Measurements from ENCODE around the gene ZBTB12. TPM values are rescaled to one million over a fixed set of nuclear protein-coding genes. Genes with fewer than 3 reads are reported as not detected.
A peak's percentile ranks its signal among the peaks of the same experiment; 100 is the strongest.

Gene ZBTB12
- total RNA-seq, 2 experiments from 2014 or later = 0.28 to 0.33 TPM

- TF ChIP-seq, protein P1, sequence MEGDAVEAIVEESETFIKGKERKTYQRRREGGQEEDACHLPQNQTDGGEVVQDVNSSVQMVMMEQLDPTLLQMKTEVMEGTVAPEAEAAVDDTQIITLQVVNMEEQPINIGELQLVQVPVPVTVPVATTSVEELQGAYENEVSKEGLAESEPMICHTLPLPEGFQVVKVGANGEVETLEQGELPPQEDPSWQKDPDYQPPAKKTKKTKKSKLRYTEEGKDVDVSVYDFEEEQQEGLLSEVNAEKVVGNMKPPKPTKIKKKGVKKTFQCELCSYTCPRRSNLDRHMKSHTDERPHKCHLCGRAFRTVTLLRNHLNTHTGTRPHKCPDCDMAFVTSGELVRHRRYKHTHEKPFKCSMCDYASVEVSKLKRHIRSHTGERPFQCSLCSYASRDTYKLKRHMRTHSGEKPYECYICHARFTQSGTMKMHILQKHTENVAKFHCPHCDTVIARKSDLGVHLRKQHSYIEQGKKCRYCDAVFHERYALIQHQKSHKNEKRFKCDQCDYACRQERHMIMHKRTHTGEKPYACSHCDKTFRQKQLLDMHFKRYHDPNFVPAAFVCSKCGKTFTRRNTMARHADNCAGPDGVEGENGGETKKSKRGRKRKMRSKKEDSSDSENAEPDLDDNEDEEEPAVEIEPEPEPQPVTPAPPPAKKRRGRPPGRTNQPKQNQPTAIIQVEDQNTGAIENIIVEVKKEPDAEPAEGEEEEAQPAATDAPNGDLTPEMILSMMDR (IDR thresholded peaks at IDR 0.05) = peak; percentile 84
- Mint-ChIP-seq H3K27ac (no peak overlapping the region), H3K27me3 (no peaks in the 10 kb centered on the region), H3K4me1 (ENCODE audit: low read depth) (no peaks in the 10 kb centered on the region), H3K36me3 (ENCODE audit: low read depth) (peaks cover 85% of the 10 kb centered on the region), H3K4me3 (no peak overlapping the region), H3K9me3 (no peaks in the 10 kb centered on the region)
- no peak overlapping the region for H3K27ac ChIP-seq (ENCODE audit: low read depth in 1 of 2, low read length in 2 of 2)
- ChIA-PET CTCF (interaction anchor here (1.0 to 1.6 kb wide), 3 partner anchors 10 to 237 kb away, joined by 3 read pairs; no protein-coding TSS in a partner anchor), POLR2A (no interaction called here)
- no peaks in the 10 kb centered on the region for H3K9me3 ChIP-seq (ENCODE audit: control insufficient read depth in 1 of 2, insufficient read depth in 1 of 2, low read length in 2 of 2)
- peaks cover 83% of the 10 kb centered on the region for H3K36me3 ChIP-seq (ENCODE audit: insufficient read depth, low read length)
- intact Hi-C loops (cut with DNase I, micrococcal nuclease) = loop anchor here in 1 of 2 experiments (1.0 kb wide), 1 partner anchor 208 kb away; no protein-coding TSS in a partner anchor
- H3K4me3 ChIP-seq (ENCODE audit: low read length) = no peak overlapping the region
- H3K4me1 ChIP-seq (ENCODE audit: insufficient read depth, low read length) = peaks cover 8% of the 10 kb centered on the region
- peak; percentile 70 for ATAC-seq (ENCODE audit: poor library complexity)
- DNase-seq = peak; percentile 40 to 72 (median 52)
- H3K27me3 ChIP-seq (ENCODE audit: control insufficient read depth in 1 of 2, insufficient read depth in 2 of 2, low read length in 2 of 2) = no peaks in the 10 kb centered on the region
Observed at GRCh38 chr6:31888276-31889258, 13.3 kb downstream of the ZBTB12 start.

GRCh38 chr6:31887173-31888007 lies 14.5 kb downstream of the ZBTB12 start:
- ATAC-seq (ENCODE audit: poor library complexity) (no peak), DNase-seq (no peak)
- peaks cover 85% of the 10 kb centered on the region for H3K36me3 Mint-ChIP-seq (ENCODE audit: low read depth)
- Histone ChIP-seq H3K27ac (ENCODE audit: low read depth in 1 of 2, low read length in 2 of 2) (no peak overlapping the region), H3K36me3 (ENCODE audit: insufficient read depth, low read length) (peaks cover 83% of the 10 kb centered on the region), H3K4me1 (ENCODE audit: insufficient read depth, low read length) (peaks cover 8% of the 10 kb centered on the region), H3K4me3 (ENCODE audit: low read length) (no peak overlapping the region), H3K27me3 (ENCODE audit: control insufficient read depth in 1 of 2, insufficient read depth in 2 of 2, low read length in 2 of 2) (no peaks in the 10 kb centered on the region), H3K9me3 (ENCODE audit: control insufficient read depth in 1 of 2, insufficient read depth in 1 of 2, low read length in 2 of 2) (no peaks in the 10 kb centered on the region)
- no peaks in the 10 kb centered on the region for H3K4me1 Mint-ChIP-seq (ENCODE audit: low read depth)
- H3K27me3 Mint-ChIP-seq = no peaks in the 10 kb centered on the region
- no peak overlapping the region for H3K4me3 Mint-ChIP-seq
- intact Hi-C loops (cut with DNase I, micrococcal nuclease) = loop anchor here in 1 of 2 experiments (1.0 kb wide), 1 partner anchor 207 kb away; no protein-coding TSS in a partner anchor
- H3K9me3 Mint-ChIP-seq = no peaks in the 10 kb centered on the region
- ChIA-PET CTCF (interaction anchor here (0.7 kb wide), 1 partner anchor 307 kb away, joined by 3 read pairs; no protein-coding TSS in a partner anchor), POLR2A (no interaction called here)
- H3K27ac Mint-ChIP-seq = no peak overlapping the region
- TF ChIP-seq, protein P1 (IDR thresholded peaks at IDR 0.05) = no peak

- Mint-ChIP-seq H3K4me3 (no peak overlapping the region), H3K27me3 (no peaks in the 10 kb centered on the region), H3K36me3 (ENCODE audit: low read depth) (peaks cover 84% of the 10 kb centered on the region), H3K4me1 (ENCODE audit: low read depth) (no peaks in the 10 kb centered on the region), H3K9me3 (no peaks in the 10 kb centered on the region), H3K27ac (peak overlapping the region; percentile 11)
- DNase-seq = no peak
- peaks cover 79% of the 10 kb centered on the region for H3K36me3 ChIP-seq (ENCODE audit: insufficient read depth, low read length)
- no peaks in the 10 kb centered on the region for H3K27me3 ChIP-seq (ENCODE audit: control insufficient read depth in 1 of 2, insufficient read depth in 2 of 2, low read length in 2 of 2)
- intact Hi-C loops (cut with DNase I, micrococcal nuclease) = no loop called here
- TF ChIP-seq, protein P1 (IDR thresholded peaks at IDR 0.05) = no peak
- ChIA-PET CTCF (no interaction called here), POLR2A (no interaction called here)
- H3K4me3 ChIP-seq (ENCODE audit: low read length) = no peak overlapping the region
- no peak overlapping the region for H3K27ac ChIP-seq (ENCODE audit: low read depth in 1 of 2, low read length in 2 of 2)
- H3K9me3 ChIP-seq (ENCODE audit: control insufficient read depth in 1 of 2, insufficient read depth in 1 of 2, low read length in 2 of 2) = no peaks in the 10 kb centered on the region
- H3K4me1 ChIP-seq (ENCODE audit: insufficient read depth, low read length) = peaks cover 8% of the 10 kb centered on the region
- no peak for ATAC-seq (ENCODE audit: poor library complexity)
Observed at GRCh38 chr6:31886541-31886991, 15.3 kb downstream of the ZBTB12 start.

Measured in CD4-positive, alpha-beta T cell (primary cell).